ENCODE measurements around the gene REEP6. TPM values are rescaled to one million over a fixed set of nuclear protein-coding genes. Genes with fewer than 3 reads are reported as not detected.
"Not testable (repeated sequence)": the region's sequence is repeated elsewhere in the genome, so short reads cannot be mapped to it uniquely, and the experiment has no call there.

REEP6 gene
- total and polyA plus RNA-seq, 10 donors = 0.65 to 2.6 (median 1.6) TPM; not detected in 1

DNA sequence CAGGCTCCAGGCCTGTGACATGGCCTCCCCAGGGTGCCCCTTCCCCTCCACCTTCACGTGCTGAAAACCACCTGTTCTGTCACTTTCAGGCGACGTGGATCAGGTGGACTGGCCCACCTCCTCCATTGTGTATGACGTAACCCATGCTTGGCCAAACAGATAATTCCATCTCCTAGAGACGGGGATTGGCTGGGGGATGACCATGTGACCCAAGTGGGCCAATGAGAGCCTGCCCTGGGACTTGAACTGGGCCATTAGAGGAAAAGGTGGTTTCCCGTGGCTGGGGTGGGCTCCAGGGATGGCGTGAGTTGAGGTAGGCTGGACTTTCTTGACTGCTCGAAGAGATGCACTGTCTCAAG, 25.4 kb downstream of the REEP6 start:
- Histone ChIP-seq H3K27me3 (replicated peaks in 1 of 7) (peaks cover 0 to 98% (median 52%) of the 10 kb centered on the region in 7 donors), H3K4me3 (no peak overlapping the region), H3K36me3 (no peaks in the 10 kb centered on the region), H3K4me1 (peaks cover 5 to 22% (median 15%) of the 10 kb centered on the region in 6 donors), H3K9me3 (peaks cover 0 to 5% (median 0%) of the 10 kb centered on the region in 8 donors), H3K27ac (no peak overlapping the region)
- TF ChIP-seq, protein P1, sequence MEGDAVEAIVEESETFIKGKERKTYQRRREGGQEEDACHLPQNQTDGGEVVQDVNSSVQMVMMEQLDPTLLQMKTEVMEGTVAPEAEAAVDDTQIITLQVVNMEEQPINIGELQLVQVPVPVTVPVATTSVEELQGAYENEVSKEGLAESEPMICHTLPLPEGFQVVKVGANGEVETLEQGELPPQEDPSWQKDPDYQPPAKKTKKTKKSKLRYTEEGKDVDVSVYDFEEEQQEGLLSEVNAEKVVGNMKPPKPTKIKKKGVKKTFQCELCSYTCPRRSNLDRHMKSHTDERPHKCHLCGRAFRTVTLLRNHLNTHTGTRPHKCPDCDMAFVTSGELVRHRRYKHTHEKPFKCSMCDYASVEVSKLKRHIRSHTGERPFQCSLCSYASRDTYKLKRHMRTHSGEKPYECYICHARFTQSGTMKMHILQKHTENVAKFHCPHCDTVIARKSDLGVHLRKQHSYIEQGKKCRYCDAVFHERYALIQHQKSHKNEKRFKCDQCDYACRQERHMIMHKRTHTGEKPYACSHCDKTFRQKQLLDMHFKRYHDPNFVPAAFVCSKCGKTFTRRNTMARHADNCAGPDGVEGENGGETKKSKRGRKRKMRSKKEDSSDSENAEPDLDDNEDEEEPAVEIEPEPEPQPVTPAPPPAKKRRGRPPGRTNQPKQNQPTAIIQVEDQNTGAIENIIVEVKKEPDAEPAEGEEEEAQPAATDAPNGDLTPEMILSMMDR (IDR thresholded peaks at IDR 0.05 in 8 of 11, conservative IDR thresholded peaks at IDR 0.05 in 3 of 11) = no peak
- no peak for TF ChIP-seq POLR2AphosphoS5 (IDR thresholded peaks at IDR 0.05)
- TF ChIP-seq POLR2A (IDR thresholded peaks at IDR 0.05) = no peak
- intact Hi-C loops (cut with DNase I; ENCODE audit: low total_unique reads) = no loop called here
- no peak for DNase-seq
- 67 to 75% (median 74%) methylated on average over 8 of the region's 8 CpGs for WGBS, 5 donors

DNA sequence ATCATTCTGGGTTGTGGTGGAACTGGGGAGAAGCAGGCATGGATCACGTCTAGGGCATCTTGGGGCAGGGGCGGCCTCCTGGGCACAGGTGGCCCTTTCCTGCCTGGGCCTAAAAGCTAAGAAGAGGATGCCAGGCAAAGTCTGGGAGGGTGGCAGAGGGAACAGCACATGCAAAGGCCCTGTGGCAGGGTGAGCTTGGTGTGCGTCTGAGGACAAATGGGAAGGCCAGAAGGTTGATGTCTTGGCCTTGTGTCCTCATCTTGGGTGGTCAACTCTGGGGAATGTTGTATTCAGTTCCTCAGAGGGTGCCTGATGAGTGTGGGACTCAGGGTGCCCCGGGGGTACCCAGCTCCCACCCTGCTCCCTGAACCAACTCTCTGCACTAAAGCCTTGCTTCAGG, 27.5 kb downstream of the REEP6 start:
- TF ChIP-seq POLR2A (IDR thresholded peaks at IDR 0.05) (no peak), POLR2AphosphoS5 (IDR thresholded peaks at IDR 0.05) (no peak)
- TF ChIP-seq, protein P1 (IDR thresholded peaks at IDR 0.05 in 8 of 11, conservative IDR thresholded peaks at IDR 0.05 in 3 of 11) = no peak
- H3K4me1 ChIP-seq = peaks cover 2 to 8% (median 5%) of the 10 kb centered on the region in 6 donors
- no peak for DNase-seq
- H3K4me3 ChIP-seq = no peak overlapping the region
- intact Hi-C loops (cut with DNase I; ENCODE audit: low total_unique reads) = no loop called here
- peaks cover 0 to 5% (median 0%) of the 10 kb centered on the region in 8 donors for H3K9me3 ChIP-seq
- H3K27ac ChIP-seq = no peak overlapping the region
- H3K36me3 ChIP-seq = no peaks in the 10 kb centered on the region
- 80 to 83% (median 82%) methylated on average over 3 to 4 of the region's 4 CpGs for WGBS, 5 donors
- H3K27me3 ChIP-seq (replicated peaks in 1 of 7) = peaks cover 0 to 98% (median 46%) of the 10 kb centered on the region in 7 donors

DNA sequence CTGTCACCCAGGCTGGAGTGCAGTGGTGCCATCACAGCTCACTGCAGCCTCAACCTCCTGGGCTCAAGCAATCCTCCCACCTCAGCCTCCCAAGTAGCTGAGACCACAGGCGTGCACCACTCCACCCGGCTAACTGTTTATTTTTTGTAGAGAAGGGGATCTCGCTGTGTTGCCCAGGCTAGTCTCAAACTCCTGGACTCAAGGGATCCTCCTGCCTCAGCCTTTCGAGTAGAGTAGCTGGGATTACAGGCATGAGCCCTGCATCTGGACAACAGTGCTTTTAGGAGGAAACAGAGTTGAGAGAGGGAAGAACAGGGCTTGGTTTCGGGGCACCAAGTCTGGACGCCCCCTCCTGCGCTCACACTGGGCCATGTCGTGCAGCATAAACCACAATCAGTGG, 28.8 kb downstream of the REEP6 start:
- WGBS, 5 donors = 82 to 88% (median 84%) methylated on average over 5 to 8 of the region's 8 CpGs
- peaks cover 0 to 98% (median 48%) of the 10 kb centered on the region in 7 donors for H3K27me3 ChIP-seq (replicated peaks in 1 of 7)

DNA sequence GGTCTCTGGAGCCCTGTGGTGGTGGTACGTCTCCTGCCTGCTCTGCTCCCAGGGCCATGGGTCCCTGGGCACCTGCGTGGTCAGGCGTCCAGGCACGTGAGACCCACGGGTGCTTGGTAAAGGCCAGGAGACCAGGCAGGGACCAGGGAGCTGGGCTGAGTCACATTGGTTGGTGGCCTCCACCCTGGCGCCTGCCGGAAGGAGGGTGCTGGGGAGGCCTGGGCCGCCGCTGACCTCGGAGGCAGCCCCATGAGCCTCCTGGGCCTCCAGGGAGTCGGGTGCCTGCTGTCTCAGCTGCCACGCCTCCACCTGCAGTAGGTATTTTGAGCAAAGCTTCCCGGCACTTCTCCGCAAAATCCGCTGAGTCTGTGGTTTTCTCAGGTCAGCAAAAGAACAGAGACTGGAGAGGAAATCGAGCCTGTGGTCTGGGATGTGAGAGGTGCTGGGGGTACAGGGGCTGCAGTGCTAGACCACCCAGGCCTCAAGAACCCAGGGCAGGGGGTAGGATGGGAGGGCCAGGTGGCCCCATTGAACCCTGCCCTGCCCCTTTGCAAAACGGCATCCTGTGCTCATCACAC, 29.3 kb downstream of the REEP6 start:
- TF ChIP-seq POLR2A (IDR thresholded peaks at IDR 0.05) = no peak
- TF ChIP-seq, protein P1 (IDR thresholded peaks at IDR 0.05 in 8 of 11, conservative IDR thresholded peaks at IDR 0.05 in 3 of 11) = no peak
- no peak for DNase-seq
- Histone ChIP-seq H3K4me3 (no peak overlapping the region), H3K9me3 (peaks cover 0 to 5% (median 0%) of the 10 kb centered on the region in 8 donors), H3K36me3 (no peaks in the 10 kb centered on the region), H3K27me3 (replicated peaks in 1 of 7) (peaks cover 0 to 98% (median 48%) of the 10 kb centered on the region in 7 donors), H3K27ac (no peak overlapping the region), H3K4me1 (peaks cover 0 to 11% (median 3%) of the 10 kb centered on the region in 6 donors)
- intact Hi-C loops (cut with DNase I; ENCODE audit: low total_unique reads) = no loop called here
- WGBS, 5 donors = 71 to 80% (median 74%) methylated on average over 16 to 17 of the region's 17 CpGs

More for the DNA sequence above, 28.8 kb downstream of the REEP6 start:
- H3K9me3 ChIP-seq; H3K36me3 ChIP-seq; DNase-seq; intact Hi-C loops (cut with DNase I; ENCODE audit: low total_unique reads); H3K4me3 ChIP-seq; H3K27ac ChIP-seq: not testable (repeated sequence)
- H3K4me1 ChIP-seq = peaks cover 0 to 11% (median 3%) of the 10 kb centered on the region in 6 donors
